GM21423 (cell line): ENCODE data around the gene FTO.

ENCODE experiments used
- ATAC-seq: cut with Tn5 transposase; IDR thresholded peaks from one replicate; pipeline ENCODE4 v1.9.1; 2021; ENCODE audit warnings: mild to moderate bottlenecking, moderate library complexity; ENCODE audit not compliant: unreplicated experiment

Gene FTO

DNA sequence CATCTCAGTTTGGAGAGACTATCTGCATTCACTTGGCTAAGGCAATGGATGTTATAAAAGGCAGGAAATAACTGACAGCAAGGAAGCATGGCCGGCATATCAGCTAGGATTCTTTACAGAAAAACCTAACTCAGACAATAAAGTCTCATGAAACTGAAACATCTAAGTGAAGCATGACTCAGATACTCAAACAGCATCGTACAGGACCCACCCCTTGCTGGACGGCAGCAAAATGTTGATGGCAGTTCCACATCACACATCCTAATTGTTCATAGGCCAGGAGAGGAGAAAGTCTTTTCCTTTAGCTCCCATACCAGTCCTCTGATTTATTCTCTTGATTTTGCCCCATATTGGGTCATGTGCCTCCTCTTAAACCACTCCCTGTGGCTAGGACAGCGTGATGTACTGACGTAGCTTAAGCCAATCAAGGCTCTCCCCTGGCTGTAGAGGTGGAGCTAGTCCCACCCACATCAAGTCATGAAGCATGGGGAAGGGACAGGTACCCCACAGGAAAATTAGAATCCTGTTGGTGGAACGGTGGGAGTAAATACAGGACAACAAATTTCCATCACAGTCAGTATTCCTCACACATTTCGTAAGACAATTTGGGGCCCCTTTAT is 403.7 kb downstream of the FTO start:
- ATAC-seq, result no peak

GRCh38 chr16:54110016-54110981 is 406.3 kb downstream of the FTO start:
- ATAC-seq, result no peak

GRCh38 chr16:54112451-54113206 is 408.7 kb downstream of the FTO start:
- ATAC-seq, result no peak

GRCh38 chr16:54115558-54115957 is 411.6 kb downstream of the FTO start:
- no peak for ATAC-seq

DNA sequence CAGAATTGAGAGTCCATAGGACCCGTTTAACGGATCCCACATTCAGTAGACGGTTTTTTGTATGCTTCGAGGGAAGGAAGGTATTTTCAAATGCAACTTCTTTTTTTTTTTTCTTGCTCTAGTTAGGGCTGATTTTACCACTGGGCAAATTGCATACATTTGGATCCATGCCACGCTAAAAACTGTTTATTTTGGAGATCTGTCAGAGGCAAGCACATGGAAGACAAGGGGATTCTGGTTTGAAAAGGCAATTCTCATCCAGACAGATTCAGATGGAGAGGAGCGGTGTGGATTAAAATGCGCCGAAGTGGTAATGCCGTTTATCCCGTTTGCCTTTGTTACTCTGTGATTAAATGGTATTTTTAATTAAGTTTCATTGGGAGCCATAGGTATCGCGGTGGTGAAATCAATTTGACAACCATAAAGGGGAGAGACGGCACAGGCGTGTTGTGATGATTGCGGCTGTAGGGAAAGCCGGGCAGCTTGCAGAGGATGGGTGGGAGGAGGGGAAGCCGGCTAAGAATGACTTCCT is 412.2 kb downstream of the FTO start:
- no peak for ATAC-seq

DNA sequence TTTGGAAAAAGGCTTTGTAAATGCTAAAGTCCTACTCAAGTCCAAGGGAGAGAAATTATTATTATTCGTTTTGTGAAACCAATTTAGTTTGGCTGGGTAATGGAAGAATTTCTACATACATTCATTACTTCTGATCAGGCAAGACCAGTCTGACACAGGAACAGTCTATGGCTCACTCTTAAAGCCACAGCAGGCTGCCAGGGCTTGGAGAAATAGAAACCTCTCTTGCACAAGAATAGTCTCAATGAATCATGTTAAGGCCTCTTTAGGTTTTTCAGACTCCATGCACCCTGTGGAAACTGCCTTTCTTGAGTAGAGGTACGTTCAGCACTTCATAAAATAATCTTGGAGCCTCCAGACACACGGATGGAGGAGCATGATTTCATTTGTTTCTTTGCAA is 414.9 kb downstream of the FTO start:
- no peak for ATAC-seq

DNA sequence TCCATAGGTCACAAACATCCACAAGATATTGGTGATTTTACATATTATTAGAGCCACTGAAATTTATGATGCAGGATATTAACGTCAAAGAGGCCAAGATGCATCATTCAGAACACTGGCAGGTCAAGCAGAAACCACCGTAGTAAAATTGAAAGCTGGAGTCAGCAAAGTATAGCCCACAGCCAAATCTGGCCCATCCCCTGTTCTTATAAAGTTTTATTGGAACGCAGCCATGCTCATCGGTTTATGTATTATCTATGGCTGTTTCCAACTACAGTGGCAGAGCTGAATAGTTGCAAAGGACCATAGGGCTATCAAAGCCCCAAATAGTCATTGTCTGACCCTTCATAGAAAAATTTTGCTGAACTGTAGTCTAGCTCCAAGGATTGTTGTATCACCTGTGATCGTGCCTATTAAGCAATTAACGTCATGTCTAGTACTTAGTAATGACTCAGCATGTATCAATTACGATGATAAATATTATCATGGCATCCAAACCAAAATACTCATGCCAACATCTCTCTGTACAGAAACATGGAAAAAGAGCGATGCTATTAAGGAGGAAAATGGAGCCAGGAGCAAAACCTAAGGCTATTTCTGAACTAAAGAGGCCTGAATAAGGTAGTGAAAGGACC is 417.0 kb downstream of the FTO start:
- ATAC-seq, result no peak

GRCh38 chr16:54121539-54122295 is 417.8 kb downstream of the FTO start:
- no peak for ATAC-seq

DNA sequence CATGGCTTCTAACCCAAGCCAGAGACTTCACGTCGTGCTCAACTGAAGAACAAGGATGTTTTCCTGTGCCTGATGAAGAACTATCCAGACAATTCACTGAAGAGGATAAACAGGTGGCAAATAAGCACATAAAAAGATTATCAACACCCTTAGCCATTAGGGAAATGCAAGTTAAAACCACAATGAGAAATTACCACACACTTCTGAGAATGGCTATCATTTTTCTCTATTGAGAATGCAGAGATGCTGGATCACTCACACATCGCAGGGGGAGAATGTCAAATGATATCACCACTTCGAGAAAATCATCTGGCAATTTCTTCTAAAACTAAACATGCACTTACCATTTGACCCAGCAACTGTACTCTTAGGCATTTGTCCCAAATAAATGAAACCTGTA is 419.8 kb downstream of the FTO start:
- no peak for ATAC-seq

DNA sequence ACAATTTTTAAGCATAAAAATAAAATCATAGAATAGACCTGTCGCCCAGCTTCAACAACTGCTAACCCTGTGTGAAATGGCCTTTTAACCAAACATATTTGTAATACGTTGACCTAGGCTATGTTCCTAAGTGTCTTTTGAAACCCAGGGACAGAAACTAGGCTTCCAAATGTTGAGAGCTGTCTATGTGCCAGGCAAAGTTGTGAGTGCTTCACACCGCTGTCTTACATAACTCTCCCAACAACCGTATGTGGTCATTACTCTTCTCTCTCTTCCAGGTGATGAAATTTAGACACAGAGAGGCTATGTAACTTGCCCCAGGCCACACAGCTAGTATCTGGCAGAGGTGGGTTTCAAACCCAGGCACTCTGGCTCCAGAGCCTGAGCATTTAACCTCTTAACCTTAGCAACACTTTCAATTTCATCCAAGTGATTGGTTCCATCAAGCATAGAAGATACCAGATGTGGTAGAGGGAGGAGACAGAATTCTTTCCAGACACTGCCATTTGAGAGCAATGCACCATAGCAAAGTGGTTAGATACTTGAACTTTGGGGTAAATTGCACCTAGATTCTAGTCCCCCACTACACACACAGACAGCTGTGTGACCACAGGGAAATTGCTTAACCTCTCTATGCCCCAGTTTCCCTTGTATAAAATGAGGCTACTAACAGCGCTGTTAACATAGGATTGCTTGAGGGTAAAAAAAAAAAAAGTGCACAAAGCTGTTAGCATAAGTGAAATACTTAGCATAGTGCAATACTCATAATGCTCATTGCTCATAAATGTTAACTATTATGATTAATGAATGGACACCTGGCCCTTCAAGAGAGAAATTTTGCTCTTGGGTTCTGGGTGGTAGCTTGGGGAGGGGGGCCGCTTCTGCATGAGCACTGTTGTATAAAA is 422.0 kb downstream of the FTO start:
- no peak for ATAC-seq

DNA sequence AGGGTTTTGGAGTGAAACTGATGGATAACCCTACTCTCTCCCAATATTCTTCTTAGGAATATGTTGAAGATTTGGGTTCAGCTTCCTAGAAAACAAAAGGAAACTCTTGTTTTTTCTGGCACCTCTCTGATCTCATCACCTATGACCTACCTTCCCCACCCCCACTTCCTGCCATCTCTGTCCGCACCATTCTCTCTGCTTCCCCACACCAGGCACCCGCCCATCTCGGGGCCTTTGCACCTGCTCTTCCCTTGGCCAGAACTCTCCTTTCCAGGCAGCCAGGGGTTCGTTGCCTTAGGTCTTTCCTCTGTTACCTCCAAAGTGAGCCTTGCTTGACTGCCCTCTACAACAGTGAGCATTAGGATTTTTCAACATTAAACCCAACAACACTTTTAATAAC is 423.0 kb downstream of the FTO start:
- no peak for ATAC-seq

DNA sequence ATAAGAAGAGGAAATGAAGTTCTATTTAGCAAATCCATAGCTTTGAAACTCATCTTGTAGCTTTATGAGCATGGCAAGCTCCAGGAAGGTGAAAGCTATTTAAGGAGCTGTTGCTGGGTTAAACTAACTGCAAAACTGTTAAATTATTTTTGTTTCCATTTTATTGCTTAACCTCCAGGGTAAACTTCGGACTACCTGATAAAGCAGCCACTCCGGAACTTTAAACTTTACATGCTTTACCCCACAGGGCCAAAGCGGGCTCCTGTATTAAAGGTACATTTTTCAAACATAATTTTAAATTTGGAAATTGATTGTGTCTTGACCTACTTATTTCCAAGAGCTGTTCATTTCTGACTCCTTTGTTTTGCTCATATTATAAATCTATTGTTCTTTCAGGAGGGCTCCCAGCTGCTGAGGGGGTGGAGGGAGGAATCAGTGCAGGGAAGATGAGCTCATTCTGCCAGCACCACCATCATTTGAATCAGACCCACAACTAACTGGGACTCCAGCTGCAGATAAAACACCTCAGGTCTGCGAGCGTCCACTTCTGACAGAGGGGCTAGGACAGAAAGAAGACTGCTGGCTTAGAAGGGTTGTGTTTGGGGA is 424.8 kb downstream of the FTO start:
- ATAC-seq, result no peak

DNA sequence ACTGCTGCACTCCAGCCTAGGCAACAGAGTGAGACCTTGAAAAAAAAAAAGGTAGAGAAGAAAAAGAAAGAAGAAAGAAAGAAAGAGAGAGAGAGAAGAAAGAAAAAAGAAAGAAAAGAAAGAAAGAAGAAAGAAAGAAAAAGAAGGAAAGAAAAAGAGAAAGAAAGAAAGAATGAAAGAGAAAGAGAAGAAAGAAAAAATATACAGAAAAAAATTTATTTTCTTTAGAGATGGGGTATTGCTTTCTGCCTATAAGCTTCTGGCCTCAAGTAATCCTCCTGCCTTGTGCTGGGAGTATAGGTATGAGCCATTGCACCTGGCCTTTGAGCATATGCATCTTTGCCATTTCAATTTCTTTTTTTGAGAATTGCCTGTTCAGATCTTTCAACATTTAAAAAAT is 425.9 kb downstream of the FTO start:
- no peak for ATAC-seq

GRCh38 chr16:54135361-54136275 is 431.7 kb downstream of the FTO start:
- no peak for ATAC-seq

DNA sequence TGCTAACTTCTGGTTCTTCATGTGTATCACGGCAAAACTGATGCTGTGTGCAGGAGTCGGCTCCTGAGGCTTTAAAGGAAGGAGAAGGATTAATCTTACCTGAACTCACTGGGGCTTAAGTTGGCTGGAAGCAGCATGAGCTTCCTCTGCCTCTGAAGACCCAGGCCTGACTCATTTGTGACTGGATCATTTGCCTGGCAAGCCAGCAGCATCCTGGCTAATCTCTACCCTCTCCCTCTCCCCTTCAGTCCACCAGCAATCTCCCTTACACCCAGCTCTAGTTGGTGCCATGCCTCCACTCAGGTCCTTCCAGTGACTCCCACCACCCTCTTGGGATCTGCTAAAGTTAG is 432.3 kb downstream of the FTO start:
- no peak for ATAC-seq

DNA sequence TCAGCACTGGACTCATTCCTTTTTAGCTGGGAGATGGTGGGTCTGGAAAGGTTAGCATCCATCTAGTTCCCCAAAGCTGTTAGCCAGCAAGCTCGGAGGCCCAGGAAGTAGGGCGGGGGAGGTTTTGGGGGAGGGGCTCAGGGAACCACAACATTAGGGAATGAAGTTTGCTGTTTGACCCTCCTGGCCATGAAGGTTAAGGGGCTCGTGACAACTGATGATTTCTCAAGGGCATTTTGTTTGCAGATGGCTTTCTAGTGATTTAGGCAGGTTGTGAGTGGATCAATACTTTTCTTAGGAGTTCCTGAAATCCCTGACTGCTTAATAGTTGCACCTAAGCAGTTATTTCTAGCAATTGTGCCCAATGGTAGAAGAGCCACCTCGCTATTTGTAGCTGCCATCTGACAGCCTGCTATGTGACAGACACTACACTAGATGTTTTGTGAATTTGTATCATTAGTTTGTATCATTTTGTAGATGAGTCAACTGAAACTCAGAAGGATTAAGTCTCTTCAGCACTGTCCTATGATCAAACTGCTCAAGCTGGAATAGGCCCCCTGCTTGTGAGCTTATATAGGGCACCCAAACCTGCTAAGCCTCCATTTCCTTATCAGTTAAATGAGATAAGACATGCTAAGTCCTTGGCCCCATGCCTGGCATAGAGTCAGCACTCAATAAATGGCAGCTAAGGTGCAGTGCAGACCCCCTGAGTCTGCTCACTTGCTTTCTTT is 436.3 kb downstream of the FTO start:
- ATAC-seq, result no peak

DNA sequence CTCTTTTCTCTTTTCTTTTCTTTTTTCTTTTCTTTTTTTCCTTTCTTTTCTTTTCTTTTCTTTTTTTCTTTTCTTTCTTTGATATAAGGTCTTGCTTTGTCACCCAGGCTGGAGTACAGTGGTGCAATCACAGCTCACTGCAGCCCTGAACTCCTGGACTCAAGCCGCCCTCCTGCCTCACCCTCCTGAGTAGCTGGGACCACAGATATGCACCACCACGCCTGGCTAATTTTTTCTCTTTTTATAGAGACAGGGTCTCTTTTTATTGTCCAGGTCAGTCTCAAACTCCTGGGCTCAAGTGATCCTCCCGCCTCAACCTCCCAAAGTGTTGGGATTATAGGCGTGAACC is 436.8 kb downstream of the FTO start:
- ATAC-seq, result no peak
